Measurements from ENCODE around the gene KBTBD13.
"Not testable (repeated sequence)": the region's sequence is repeated elsewhere in the genome, so short reads cannot be mapped to it uniquely, and the experiment has no call there.

Gene KBTBD13

GRCh38 chr15:65076486-65077290 lies at the start of gene KBTBD13:
KBTBD13 (plus strand) TSS chr15:65076746; CDS start chr15:65076816, 70 bp downstream.
- DNase-seq (ENCODE audit: low read depth in 1 of 2, low spot score in 1 of 2): no peak

- no peak for DNase-seq (ENCODE audit: low read depth in 1 of 2, low spot score in 1 of 2)
These were observed 49.8 kb upstream of the KBTBD13 start for GRCh38 chr15:65026756-65027155.

GRCh38 chr15:65027593-65027992 lies 49.0 kb upstream of the KBTBD13 start:
- no peak for DNase-seq (ENCODE audit: low read depth in 1 of 2, low spot score in 1 of 2)

- DNase-seq (ENCODE audit: low read depth in 1 of 2, low spot score in 1 of 2): no peak
These were observed 48.2 kb upstream of the KBTBD13 start for GRCh38 chr15:65028338-65028737.

GRCh38 chr15:65028921-65029735 lies 47.4 kb upstream of the KBTBD13 start, which contains the start of gene MTFMT:
MTFMT (minus strand) TSS chr15:65029639; CDS start chr15:65029613, 26 bp downstream.
- DNase-seq (ENCODE audit: low read depth in 1 of 2, low spot score in 1 of 2): peak; percentile 88 to 90

- DNase-seq (ENCODE audit: low read depth in 1 of 2, low spot score in 1 of 2): no peak
These were observed 46.8 kb upstream of the KBTBD13 start for GRCh38 chr15:65029736-65030208.

GRCh38 chr15:65032801-65033537 lies 43.6 kb upstream of the KBTBD13 start:
- no peak for DNase-seq (ENCODE audit: low read depth in 1 of 2, low spot score in 1 of 2)

GRCh38 chr15:65033659-65034269 lies 42.8 kb upstream of the KBTBD13 start:
- DNase-seq (ENCODE audit: low read depth in 1 of 2, low spot score in 1 of 2): no peak

GRCh38 chr15:65034719-65035118 lies 41.8 kb upstream of the KBTBD13 start:
- no peak for DNase-seq (ENCODE audit: low read depth in 1 of 2, low spot score in 1 of 2)

GRCh38 chr15:65037309-65037708 lies 39.2 kb upstream of the KBTBD13 start:
- no peak for DNase-seq (ENCODE audit: low read depth in 1 of 2, low spot score in 1 of 2)

GRCh38 chr15:65038428-65038827 lies 38.1 kb upstream of the KBTBD13 start:
- DNase-seq (ENCODE audit: low read depth in 1 of 2, low spot score in 1 of 2): no peak

- no peak for DNase-seq (ENCODE audit: low read depth in 1 of 2, low spot score in 1 of 2)
These were observed 37.7 kb upstream of the KBTBD13 start for GRCh38 chr15:65038836-65039235.

- no peak for DNase-seq (ENCODE audit: low read depth in 1 of 2, low spot score in 1 of 2)
These were observed 36.1 kb upstream of the KBTBD13 start for GRCh38 chr15:65040461-65040860.

GRCh38 chr15:65041787-65042186 lies 34.8 kb upstream of the KBTBD13 start:
- DNase-seq (ENCODE audit: low read depth in 1 of 2, low spot score in 1 of 2): no peak

GRCh38 chr15:65042776-65043327 lies 33.7 kb upstream of the KBTBD13 start:
- no peak for DNase-seq (ENCODE audit: low read depth in 1 of 2, low spot score in 1 of 2)

- not testable (repeated sequence) for DNase-seq (ENCODE audit: low read depth in 1 of 2, low spot score in 1 of 2)
These were observed 32.3 kb upstream of the KBTBD13 start for GRCh38 chr15:65044218-65044617.

GRCh38 chr15:65044724-65045481 lies 31.6 kb upstream of the KBTBD13 start, which contains the start of gene SLC51B:
SLC51B (plus strand) TSS chr15:65045387; CDS start chr15:65050005, 4,618 bp downstream.
- no peak for DNase-seq (ENCODE audit: low read depth in 1 of 2, low spot score in 1 of 2)

- no peak for DNase-seq (ENCODE audit: low read depth in 1 of 2, low spot score in 1 of 2)
These were observed 28.3 kb upstream of the KBTBD13 start for GRCh38 chr15:65048241-65048640.

- DNase-seq (ENCODE audit: low read depth in 1 of 2, low spot score in 1 of 2): peak; percentile 59 to 84
These were observed 27.1 kb upstream of the KBTBD13 start for GRCh38 chr15:65049418-65049840.

- no peak for DNase-seq (ENCODE audit: low read depth in 1 of 2, low spot score in 1 of 2)
These were observed 26.3 kb upstream of the KBTBD13 start for GRCh38 chr15:65050270-65050669.
